ENCODE results near the gene LAMA5.
A peak's percentile ranks its signal among the peaks of the same experiment; 100 is the strongest.

The LAMA5 gene

GRCh38 chr20:62406635-62407176, 39.6 kb upstream of the LAMA5 start:
- Histone ChIP-seq H3K4me3 (ENCODE audit: low read depth in 1 of 2, low read length in 2 of 2) (peak overlapping the region; percentile 89 to 96), H3K9ac (ENCODE audit: low read depth, low read length) (peak overlapping the region; percentile 98), H3K4me2 (ENCODE audit: insufficient read depth, low read length) (peak overlapping the region; percentile 95), H3K9me3 (ENCODE audit: insufficient read depth, low read length, severe bottlenecking) (no peaks in the 10 kb centered on the region), H3K79me2 (ENCODE audit: insufficient read depth, low read length) (peaks cover 38% of the 10 kb centered on the region), H3K27ac (ENCODE audit: low read length) (peak overlapping the region; percentile 83), H4K20me1 (ENCODE audit: insufficient read depth, low read length) (peaks cover 52% of the 10 kb centered on the region), H3K4me1 (ENCODE audit: insufficient read depth, low read length) (peaks cover 46% of the 10 kb centered on the region), H3K27me3 (ENCODE audit: insufficient read depth, low read length, poor library complexity) (no peaks in the 10 kb centered on the region), H3K36me3 (ENCODE audit: insufficient read depth, low read length) (peaks cover 37% of the 10 kb centered on the region), H2AFZ (ENCODE audit: low read depth, low read length) (peak overlapping the region; percentile 53; the same call in 1 of the 2 replicates)
- no peak for TF ChIP-seq EZH2 (IDR thresholded peaks at IDR 0.05; ENCODE audit: borderline replicate concordance, low read depth, low read length, severe bottlenecking)
- no peak for TF ChIP-seq CTCF (IDR thresholded peaks at IDR 0.05; ENCODE audit: borderline replicate concordance, extremely low read depth, low read length, poor library complexity, severe bottlenecking)
- DNase-seq (no peak), ATAC-seq (ENCODE audit: insufficient read depth, low read depth) (no peak)

- TF ChIP-seq CTCF (IDR thresholded peaks at IDR 0.05; ENCODE audit: borderline replicate concordance, extremely low read depth, low read length, poor library complexity, severe bottlenecking) (no peak), EZH2 (IDR thresholded peaks at IDR 0.05; ENCODE audit: borderline replicate concordance, low read depth, low read length, severe bottlenecking) (no peak)
- Histone ChIP-seq H3K9ac (ENCODE audit: low read depth, low read length) (peak overlapping the region; percentile 98), H3K36me3 (ENCODE audit: insufficient read depth, low read length) (peaks cover 43% of the 10 kb centered on the region), H2AFZ (ENCODE audit: low read depth, low read length) (no peak overlapping the region), H3K9me3 (ENCODE audit: insufficient read depth, low read length, severe bottlenecking) (no peaks in the 10 kb centered on the region), H3K27me3 (ENCODE audit: insufficient read depth, low read length, poor library complexity) (no peaks in the 10 kb centered on the region), H3K4me3 (ENCODE audit: low read depth in 1 of 2, low read length in 2 of 2) (peak overlapping the region; percentile 89 to 96; a peak in 3 of 4 replicates), H3K4me1 (ENCODE audit: insufficient read depth, low read length) (peaks cover 46% of the 10 kb centered on the region), H3K27ac (ENCODE audit: low read length) (peak overlapping the region; percentile 83), H3K4me2 (ENCODE audit: insufficient read depth, low read length) (peak overlapping the region; percentile 95), H3K79me2 (ENCODE audit: insufficient read depth, low read length) (peaks cover 40% of the 10 kb centered on the region), H4K20me1 (ENCODE audit: insufficient read depth, low read length) (peaks cover 55% of the 10 kb centered on the region)
- ATAC-seq (ENCODE audit: insufficient read depth, low read depth) (no peak), DNase-seq (no peak)
Observed at GRCh38 chr20:62405981-62406513, 38.9 kb upstream of the LAMA5 start.

- Histone ChIP-seq H3K9ac (ENCODE audit: low read depth, low read length) (peak overlapping the region; percentile 98), H3K4me2 (ENCODE audit: insufficient read depth, low read length) (peak overlapping the region; percentile 95), H3K27me3 (ENCODE audit: insufficient read depth, low read length, poor library complexity) (no peaks in the 10 kb centered on the region), H3K36me3 (ENCODE audit: insufficient read depth, low read length) (peaks cover 44% of the 10 kb centered on the region), H4K20me1 (ENCODE audit: insufficient read depth, low read length) (peaks cover 56% of the 10 kb centered on the region), H3K9me3 (ENCODE audit: insufficient read depth, low read length, severe bottlenecking) (no peaks in the 10 kb centered on the region), H2AFZ (ENCODE audit: low read depth, low read length) (no peak overlapping the region), H3K4me3 (ENCODE audit: low read depth in 1 of 2, low read length in 2 of 2) (peak overlapping the region; percentile 89 to 96; a peak in 3 of 4 replicates), H3K4me1 (ENCODE audit: insufficient read depth, low read length) (peaks cover 45% of the 10 kb centered on the region), H3K27ac (ENCODE audit: low read length) (no peak overlapping the region), H3K79me2 (ENCODE audit: insufficient read depth, low read length) (peaks cover 40% of the 10 kb centered on the region)
- ATAC-seq (ENCODE audit: insufficient read depth, low read depth) (no peak), DNase-seq (no peak)
- TF ChIP-seq EZH2 (IDR thresholded peaks at IDR 0.05; ENCODE audit: borderline replicate concordance, low read depth, low read length, severe bottlenecking) (no peak), CTCF (IDR thresholded peaks at IDR 0.05; ENCODE audit: borderline replicate concordance, extremely low read depth, low read length, poor library complexity, severe bottlenecking) (peak; percentile 41)
Observed at GRCh38 chr20:62405108-62405980, 38.2 kb upstream of the LAMA5 start.
